Prostate gland (tissue), 2 donors: Measurements from ENCODE around the gene SYNC.

Source experiments
- CTCF ChIP-seq, 4 experiments: fragments of 200-600 bp in 2 of 4; fragments of 450-650 bp in 2 of 4; sonication (generic) in 2 of 4; IDR thresholded peaks; 1 replicate in 3 of 4; 2 replicates in 1 of 4; pipeline ENCODE4 v1.5.1; 2016 to 2019; ENCODE audit warnings: antibody characterized with exemption in 4 of 4, mild to moderate bottlenecking in 2 of 4, moderate library complexity in 2 of 4
- POLR2A ChIP-seq: fragments of 450-650 bp; IDR thresholded peaks from one replicate; pipeline ENCODE4 v1.6.1; 2016; ENCODE audit warnings: antibody characterized with exemption, mild to moderate bottlenecking
- POLR2AphosphoS5 ChIP-seq: sonication (generic); formaldehyde crosslinking; IDR thresholded peaks from one replicate; pipeline ENCODE4 v1.6.1; 2017; ENCODE audit warnings: antibody characterized with exemption

GRCh38 chr1:32644426-32644825 lies 58.1 kb downstream of the SYNC start:
- TF ChIP-seq CTCF (IDR thresholded peaks at IDR 0.05) (no peak), POLR2A (no peak), POLR2AphosphoS5 (no peak)
